ENCODE results near the gene FECH.

Gene FECH

GRCh38 chr18:57518533-57518932 is 68.0 kb downstream of the FECH start:
- no peak for TF ChIP-seq CTCF (IDR thresholded peaks at IDR 0.05; ENCODE audit: low read length, missing control alignments)
- no peak overlapping the region for H3K4me3 ChIP-seq (replicated peaks; ENCODE audit: low read depth, low read length)
- no peak for DNase-seq (ENCODE audit: low read depth)

- no peak for TF ChIP-seq CTCF (IDR thresholded peaks at IDR 0.05; ENCODE audit: low read length, missing control alignments)
- H3K4me3 ChIP-seq (replicated peaks; ENCODE audit: low read depth, low read length), result no peak overlapping the region
- no peak for DNase-seq (ENCODE audit: low read depth)
Observed at GRCh38 chr18:57516056-57516455, 70.4 kb downstream of the FECH start.

GRCh38 chr18:57505231-57505630 is 81.3 kb downstream of the FECH start:
- DNase-seq (ENCODE audit: low read depth), result no peak
- no peak for TF ChIP-seq CTCF (IDR thresholded peaks at IDR 0.05; ENCODE audit: low read length, missing control alignments)
- H3K4me3 ChIP-seq (replicated peaks; ENCODE audit: low read depth, low read length), result no peak overlapping the region

GRCh38 chr18:57502624-57503023 is 83.9 kb downstream of the FECH start:
- no peak for TF ChIP-seq CTCF (IDR thresholded peaks at IDR 0.05; ENCODE audit: low read length, missing control alignments)
- no peak overlapping the region for H3K4me3 ChIP-seq (replicated peaks; ENCODE audit: low read depth, low read length)

GRCh38 chr18:57498682-57499256 is 87.7 kb downstream of the FECH start:
- TF ChIP-seq CTCF (IDR thresholded peaks at IDR 0.05; ENCODE audit: low read length, missing control alignments), result no peak
- no peak for DNase-seq (ENCODE audit: low read depth)
- H3K4me3 ChIP-seq (replicated peaks; ENCODE audit: low read depth, low read length), result no peak overlapping the region

More at GRCh38 chr18:57502624-57503023, 83.9 kb downstream of the FECH start:
- no peak for DNase-seq (ENCODE audit: low read depth)

Data from fibroblast of pulmonary artery (primary cell).